ENCODE data around the gene TRAPPC14. TPM values are rescaled to one million over a fixed set of nuclear protein-coding genes. Genes with fewer than 3 reads are reported as not detected.

The TRAPPC14 gene
- total and polyA plus RNA-seq, 9 of the 15 experiments (the other 6 are each of a cell fraction or from before 2014, with no cell fraction given), result 0.42 to 45.9 (median 18.2) TPM

DNA sequence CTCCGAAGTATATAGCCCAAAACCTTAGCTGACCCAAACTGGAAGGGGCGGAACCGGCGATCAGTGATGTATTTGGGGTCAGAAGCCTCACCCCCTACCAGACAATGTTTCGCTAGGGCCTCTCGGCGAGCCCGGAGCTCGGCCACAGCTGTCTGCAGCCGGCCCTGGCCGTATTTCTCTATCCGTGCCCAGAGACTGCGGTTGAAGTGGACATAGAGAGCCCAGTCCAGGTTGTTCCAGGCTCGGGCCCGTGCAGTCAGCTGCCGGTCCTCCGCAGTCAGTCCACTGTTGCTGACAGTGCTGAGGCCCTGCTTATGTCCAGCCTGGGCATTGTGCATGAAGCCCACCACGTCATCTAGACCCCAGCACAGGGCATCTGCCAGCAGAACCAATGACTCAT is 1.5 kb upstream of the TRAPPC14 start:
- ATAC-seq (no peak), DNase-seq (ENCODE audit: extremely low read depth in 1 of 4, low spot score in 3 of 4) (no peak), FAIRE-seq (no peak)
- no peaks in the 10 kb centered on the region for H3K9me3 ChIP-seq (replicated peaks; ENCODE audit: control insufficient read depth, insufficient read depth, low read depth, low read length)
- H3K4me2 ChIP-seq (ENCODE audit: insufficient read depth, low read length), result no peak overlapping the region
- H3K36me3 ChIP-seq (ENCODE audit: control insufficient read depth, insufficient read depth, low read length), result peaks cover 21% of the 10 kb centered on the region
- H3K4me1 ChIP-seq (replicated peaks in 1 of 2; ENCODE audit: control insufficient read depth in 2 of 2, insufficient read depth in 2 of 2, low read length in 2 of 2), result peaks cover 36 to 59% of the 10 kb centered on the region in 2 experiments
- no peak overlapping the region for H3K4me3 ChIP-seq
- no peaks in the 10 kb centered on the region for H3K27me3 ChIP-seq (ENCODE audit: control insufficient read depth in 2 of 2, insufficient read depth in 2 of 2, low read length in 2 of 2)
- H4K20me1 ChIP-seq (replicated peaks; ENCODE audit: control insufficient read depth, insufficient read depth, low read length), result peaks cover 10% of the 10 kb centered on the region
- no peak for TF ChIP-seq NR2F6 (CRISPR knock-in tag; IDR thresholded peaks at IDR 0.05)
- no peak for TF ChIP-seq RB1 (IDR thresholded peaks at IDR 0.05; ENCODE audit: low read depth)
- TF ChIP-seq EWSR1 (IDR thresholded peaks at IDR 0.05; ENCODE audit: borderline replicate concordance, low read depth, partially characterized antibody), result no peak
- no peak for TF ChIP-seq ZKSCAN1 (IDR thresholded peaks at IDR 0.05; ENCODE audit: low read depth, low read length)
- TF ChIP-seq POLR2G (IDR thresholded peaks at IDR 0.05; ENCODE audit: low read depth, low read length), result peak; percentile 51; the same call in 1 of the 2 replicates
- no peak for TF ChIP-seq ETV5 (CRISPR knock-in tag; IDR thresholded peaks at IDR 0.05; ENCODE audit: low read depth)
- ChIA-PET POLR2A (interaction anchor here (1.2 to 1.6 kb wide), 2 partner anchors 11 to 268 kb away, joined by 3 to 8 read pairs; partner anchors contain the start of genes LAMTOR4 and ZCWPW1), CTCF (ENCODE audit: low intra/inter-chr PET ratio) (no interaction called here)
- H3K27ac ChIP-seq (ENCODE audit: extremely low read depth, low read depth, low read length), result no peak overlapping the region
- intact Hi-C loops (cut with micrococcal nuclease), result no loop called here
- H2AFZ ChIP-seq (ENCODE audit: low read depth, low read length), result no peak overlapping the region
- in situ Hi-C loops (cut with MboI), result no loop called here
- WGBS (ENCODE audit: insufficient coverage, low coverage, missing lambda C conversion rate), result 91% methylated on average over 18 of the region's 18 CpGs
- H3K9me1 ChIP-seq (ENCODE audit: control insufficient read depth, insufficient read depth, low read length), result no peaks in the 10 kb centered on the region
- no TSS peak for BruUV-seq (replicated peaks)
- peaks cover 30% of the 10 kb centered on the region for H3K79me2 ChIP-seq (ENCODE audit: control insufficient read depth, insufficient read depth, low read length)
- peak overlapping the region in 1 of 2 experiments; percentile 76; a peak in 2 of 4 replicates for H3K9ac ChIP-seq (ENCODE audit: insufficient read depth in 1 of 2, low read depth in 2 of 2, low read length in 2 of 2)
